Activated naive CD8-positive, alpha-beta T cell treated with anti-CD3 and anti-CD28 coated beads, Interleukin-2, amount 50 U/mL, for 24 hours (primary cell): ENCODE data around the gene SELENOM.
"Not testable (repeated sequence)": the region's sequence is repeated elsewhere in the genome, so short reads cannot be mapped to it uniquely, and the experiment has no call there.

ENCODE experiments used
- ATAC-seq: fragments of 150-1000 bp; cut with Tn5 transposase; one replicate; pipeline ENCODE4 v1.10.0; 2021
- DNase-seq: peaks from one replicate; pipeline ENCODE4 v3.0.0; 2021
- H3K27ac Mint-ChIP-seq: one replicate; pipeline ENCODE4 v1.8.0; 2021; ENCODE audit warnings: mild to moderate bottlenecking, mixed read lengths
- H3K27me3 Mint-ChIP-seq: one replicate; pipeline ENCODE4 v1.8.0; 2021; ENCODE audit warnings: mixed read lengths
- H3K36me3 Mint-ChIP-seq: one replicate; pipeline ENCODE4 v1.8.0; 2021; ENCODE audit warnings: low read depth, mixed read lengths
- H3K4me1 Mint-ChIP-seq: one replicate; pipeline ENCODE4 v1.8.0; 2021; ENCODE audit warnings: mixed read lengths
- H3K4me3 Mint-ChIP-seq: one replicate; pipeline ENCODE4 v1.8.0; 2021; ENCODE audit warnings: mild to moderate bottlenecking, moderate library complexity, mixed read lengths
- H3K9me3 Mint-ChIP-seq: one replicate; pipeline ENCODE4 v1.8.0; 2021; ENCODE audit warnings: mixed read lengths

SELENOM gene

DNA sequence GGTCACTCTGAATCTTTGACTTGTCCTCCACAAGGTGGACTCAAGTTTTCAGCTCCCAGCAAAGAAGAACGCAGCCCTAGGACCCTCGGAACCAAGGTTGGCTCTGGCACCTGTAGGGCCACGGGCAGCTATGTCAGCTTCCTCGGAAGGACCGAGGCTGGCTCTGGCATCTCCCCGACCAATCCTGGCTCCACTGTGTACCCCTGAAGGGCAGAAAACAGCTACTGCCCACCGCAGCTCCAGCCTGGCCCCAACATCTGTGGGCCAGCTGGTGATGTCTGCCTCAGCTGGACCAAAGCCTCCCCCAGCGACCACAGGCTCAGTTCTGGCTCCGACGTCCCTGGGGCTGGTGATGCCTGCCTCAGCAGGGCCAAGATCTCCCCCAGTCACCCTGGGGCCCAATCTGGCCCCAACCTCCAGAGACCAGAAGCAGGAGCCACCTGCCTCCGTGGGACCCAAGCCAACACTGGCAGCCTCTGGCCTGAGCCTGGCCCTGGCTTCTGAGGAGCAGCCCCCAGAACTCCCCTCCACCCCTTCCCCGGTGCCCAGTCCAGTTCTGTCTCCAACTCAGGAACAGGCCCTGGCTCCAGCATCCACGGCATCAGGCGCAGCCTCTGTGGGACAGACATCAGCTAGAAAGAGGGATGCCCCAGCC, 17.6 kb upstream of the SELENOM start:
- no peaks in the 10 kb centered on the region for H3K4me1 Mint-ChIP-seq
- ATAC-seq (no peak), DNase-seq (no peak)
- H3K36me3 Mint-ChIP-seq, result no peaks in the 10 kb centered on the region
- H3K27me3 Mint-ChIP-seq, result no peaks in the 10 kb centered on the region
- H3K4me3 Mint-ChIP-seq, result no peak overlapping the region
- H3K9me3 Mint-ChIP-seq, result no peaks in the 10 kb centered on the region
- H3K27ac Mint-ChIP-seq, result no peak overlapping the region

DNA sequence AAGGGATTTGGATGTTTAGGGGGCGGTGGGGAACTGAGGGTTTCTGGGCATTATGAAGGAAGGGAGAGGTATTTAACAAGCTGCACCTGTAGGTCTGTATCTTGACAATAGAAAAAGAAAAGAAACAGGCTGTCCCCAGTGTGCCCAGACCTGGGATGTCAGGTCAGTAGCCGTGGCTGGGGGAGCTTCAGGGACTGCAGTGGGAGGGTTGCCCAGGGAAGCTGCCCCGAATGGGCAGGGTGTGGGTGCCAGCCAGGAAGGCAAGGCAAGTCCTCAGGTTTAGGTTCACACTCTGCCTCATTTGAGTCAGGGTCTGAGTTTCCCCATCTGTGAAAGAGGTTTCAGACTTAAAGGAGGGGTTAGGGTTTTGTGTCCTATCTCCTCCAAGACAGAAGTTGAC, 16.9 kb upstream of the SELENOM start:
- no peak overlapping the region for H3K27ac Mint-ChIP-seq
- H3K4me1 Mint-ChIP-seq, result no peaks in the 10 kb centered on the region
- DNase-seq (no peak), ATAC-seq (no peak)
- H3K36me3 Mint-ChIP-seq, result no peaks in the 10 kb centered on the region
- H3K9me3 Mint-ChIP-seq, result no peaks in the 10 kb centered on the region
- no peaks in the 10 kb centered on the region for H3K27me3 Mint-ChIP-seq
- H3K4me3 Mint-ChIP-seq, result no peak overlapping the region

DNA sequence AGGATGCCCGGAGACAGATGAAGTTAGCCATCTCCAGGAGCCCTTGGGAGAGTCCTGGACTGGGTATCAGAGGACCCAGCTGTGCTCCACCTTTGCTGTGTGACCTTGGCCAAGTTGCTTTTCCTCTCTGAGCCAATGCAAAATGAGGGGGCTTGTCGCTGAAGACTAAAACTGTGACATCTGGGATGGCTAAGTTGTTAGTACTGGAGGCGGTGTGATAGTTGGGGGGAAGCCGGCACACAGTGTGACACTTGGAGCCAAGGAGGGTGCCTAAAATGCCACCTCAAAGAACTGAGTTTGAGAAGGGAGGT, 15.9 kb upstream of the SELENOM start:
- Mint-ChIP-seq H3K4me1 (no peaks in the 10 kb centered on the region), H3K4me3 (no peak overlapping the region), H3K27ac (no peak overlapping the region), H3K9me3 (no peaks in the 10 kb centered on the region), H3K27me3 (no peaks in the 10 kb centered on the region), H3K36me3 (no peaks in the 10 kb centered on the region)
- ATAC-seq (no peak), DNase-seq (no peak)

DNA sequence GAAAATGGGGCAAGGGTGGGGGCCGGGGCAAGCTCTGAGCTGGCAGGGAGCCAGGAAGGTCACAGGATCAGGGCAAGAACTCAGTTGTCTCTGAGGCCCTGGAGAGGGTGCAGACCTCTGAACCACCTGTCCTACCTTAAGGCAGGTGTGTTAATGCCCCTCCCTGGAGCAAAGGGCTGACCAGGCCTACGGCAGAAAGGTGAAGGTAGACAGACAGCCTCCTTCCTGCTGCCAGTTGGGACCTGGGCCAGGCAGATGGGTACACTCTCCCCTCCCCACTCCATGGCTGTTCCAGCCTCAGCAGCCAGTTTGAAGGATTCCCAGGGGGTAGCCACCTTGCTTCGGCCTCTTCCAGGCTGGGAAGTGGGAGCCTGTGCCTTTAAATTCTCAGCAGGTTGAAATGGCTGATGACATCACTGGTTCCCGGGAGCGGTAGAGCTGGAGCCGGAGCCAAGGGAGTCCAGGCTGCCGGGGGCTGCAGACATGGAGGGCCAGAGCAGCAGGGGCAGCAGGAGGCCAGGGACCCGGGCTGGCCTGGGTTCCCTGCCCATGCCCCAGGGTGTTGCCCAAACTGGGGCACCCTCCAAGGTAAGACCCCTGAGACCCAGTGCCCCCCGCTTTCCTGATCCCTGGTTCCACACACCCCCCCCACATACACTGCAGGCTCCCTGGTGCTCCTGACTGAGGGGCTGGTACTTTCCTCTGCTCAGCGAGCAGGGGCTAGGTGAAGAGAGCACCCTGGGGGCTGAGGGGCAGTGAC, 15.3 kb upstream of the SELENOM start, which contains the start of gene INPP5J:
Gene INPP5J (plus strand): TSS at position 435 of the 760 bp plus-strand sequence. CDS start 49 bp downstream, at position 484.
- no peak within 1 kb of the TSS for H3K27ac Mint-ChIP-seq
- DNase-seq (no peak), ATAC-seq (no peak)
- no peak within 1 kb of the TSS for H3K4me3 Mint-ChIP-seq
- no peaks in the 10 kb centered on the region for H3K4me1 Mint-ChIP-seq
- H3K27me3 Mint-ChIP-seq, result no peaks in the 10 kb centered on the region
- no peaks in the 10 kb centered on the region for H3K9me3 Mint-ChIP-seq
- no peaks in the 10 kb centered on the region for H3K36me3 Mint-ChIP-seq

DNA sequence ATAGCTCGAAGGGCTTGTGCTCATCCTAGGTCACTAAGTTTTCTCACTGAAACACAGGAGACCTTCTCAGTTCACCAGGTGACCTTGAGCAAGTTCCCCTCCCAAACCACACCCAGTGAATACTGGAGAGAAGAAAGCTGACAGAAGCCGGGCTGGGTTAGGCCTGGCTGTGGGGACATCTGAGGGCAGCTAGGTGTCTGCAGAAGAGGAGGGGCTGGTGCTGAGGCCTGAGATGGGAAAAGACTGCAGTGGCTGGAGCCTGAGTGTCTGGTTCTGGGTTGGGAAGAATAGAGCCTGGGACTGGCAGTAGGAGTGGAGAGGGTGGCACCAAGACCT, 14.8 kb upstream of the SELENOM start:
- ATAC-seq (no peak), DNase-seq (no peak)
- no peak overlapping the region for H3K27ac Mint-ChIP-seq
- H3K36me3 Mint-ChIP-seq, result no peaks in the 10 kb centered on the region
- no peaks in the 10 kb centered on the region for H3K27me3 Mint-ChIP-seq
- H3K9me3 Mint-ChIP-seq, result no peaks in the 10 kb centered on the region
- no peak overlapping the region for H3K4me3 Mint-ChIP-seq
- no peaks in the 10 kb centered on the region for H3K4me1 Mint-ChIP-seq

DNA sequence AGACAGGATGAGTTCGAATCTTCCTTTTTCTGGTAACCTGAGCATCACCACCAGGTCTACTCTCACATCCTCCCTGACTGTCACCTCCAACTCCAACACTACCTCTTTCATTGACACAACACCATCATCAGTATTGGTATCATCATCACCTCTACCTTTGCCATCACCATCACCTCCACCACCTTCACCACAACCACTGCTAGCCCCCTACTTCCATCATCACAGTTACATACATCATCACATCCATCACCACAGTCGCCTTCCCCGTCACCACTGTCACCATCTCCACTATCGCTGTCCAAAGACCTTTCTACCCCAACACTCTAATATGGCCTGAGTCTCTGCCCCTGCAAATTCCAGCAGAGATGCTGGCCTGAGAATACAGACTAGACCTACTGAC, 14.0 kb upstream of the SELENOM start:
- Mint-ChIP-seq H3K27me3 (no peaks in the 10 kb centered on the region), H3K4me1 (no peaks in the 10 kb centered on the region), H3K36me3 (no peaks in the 10 kb centered on the region), H3K9me3 (no peaks in the 10 kb centered on the region), H3K27ac (peak overlapping the region; percentile 13), H3K4me3 (no peak overlapping the region)
- no peak for ATAC-seq
- DNase-seq, result no peak

DNA sequence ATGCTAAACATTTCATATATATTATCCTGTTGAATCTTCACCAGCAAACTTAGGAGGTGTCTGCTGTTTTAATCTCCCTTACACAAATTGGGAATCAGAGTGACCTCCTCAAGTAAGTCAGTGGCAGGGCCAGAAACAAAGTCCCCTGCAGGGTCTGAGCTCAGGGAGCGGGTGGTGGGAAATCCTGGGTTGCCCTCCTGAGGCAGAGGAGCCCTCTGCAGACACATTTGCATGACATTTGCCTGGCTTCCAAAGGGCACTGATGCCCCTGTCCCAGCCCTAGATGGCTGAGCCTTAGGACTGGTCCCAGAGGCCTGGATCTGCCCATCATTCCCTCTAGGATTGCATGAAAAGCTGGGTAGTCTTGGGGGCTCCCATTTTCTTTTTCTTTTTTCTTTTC, 13.3 kb upstream of the SELENOM start:
- Mint-ChIP-seq H3K36me3 (no peaks in the 10 kb centered on the region), H3K9me3 (no peaks in the 10 kb centered on the region), H3K4me1 (no peaks in the 10 kb centered on the region), H3K27ac (no peak overlapping the region), H3K4me3 (no peak overlapping the region), H3K27me3 (no peaks in the 10 kb centered on the region)
- DNase-seq (no peak), ATAC-seq (no peak)

DNA sequence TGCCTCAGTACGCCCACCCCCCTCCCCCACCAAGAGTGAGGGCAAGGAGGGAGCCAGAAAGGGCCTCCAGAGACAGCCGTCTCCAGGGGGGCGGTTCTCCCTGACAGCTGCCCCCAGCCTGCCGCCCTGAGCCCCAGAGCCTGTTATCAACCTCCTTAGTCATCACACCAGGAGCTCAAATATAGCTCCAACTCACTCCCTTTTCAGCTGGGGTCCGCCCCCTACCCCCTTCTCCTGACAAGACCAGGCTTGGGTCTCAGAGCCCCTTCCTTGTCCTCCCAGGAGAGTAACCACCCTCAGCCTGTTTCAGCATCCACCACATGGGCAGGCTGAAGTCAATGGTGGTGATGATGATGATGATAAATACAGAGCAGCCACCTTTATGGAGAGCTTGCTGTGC, 12.9 kb upstream of the SELENOM start:
- DNase-seq (no peak), ATAC-seq (no peak)
- Mint-ChIP-seq H3K9me3 (no peaks in the 10 kb centered on the region), H3K4me1 (no peaks in the 10 kb centered on the region), H3K4me3 (no peak overlapping the region), H3K27ac (no peak overlapping the region), H3K27me3 (no peaks in the 10 kb centered on the region), H3K36me3 (no peaks in the 10 kb centered on the region)

DNA sequence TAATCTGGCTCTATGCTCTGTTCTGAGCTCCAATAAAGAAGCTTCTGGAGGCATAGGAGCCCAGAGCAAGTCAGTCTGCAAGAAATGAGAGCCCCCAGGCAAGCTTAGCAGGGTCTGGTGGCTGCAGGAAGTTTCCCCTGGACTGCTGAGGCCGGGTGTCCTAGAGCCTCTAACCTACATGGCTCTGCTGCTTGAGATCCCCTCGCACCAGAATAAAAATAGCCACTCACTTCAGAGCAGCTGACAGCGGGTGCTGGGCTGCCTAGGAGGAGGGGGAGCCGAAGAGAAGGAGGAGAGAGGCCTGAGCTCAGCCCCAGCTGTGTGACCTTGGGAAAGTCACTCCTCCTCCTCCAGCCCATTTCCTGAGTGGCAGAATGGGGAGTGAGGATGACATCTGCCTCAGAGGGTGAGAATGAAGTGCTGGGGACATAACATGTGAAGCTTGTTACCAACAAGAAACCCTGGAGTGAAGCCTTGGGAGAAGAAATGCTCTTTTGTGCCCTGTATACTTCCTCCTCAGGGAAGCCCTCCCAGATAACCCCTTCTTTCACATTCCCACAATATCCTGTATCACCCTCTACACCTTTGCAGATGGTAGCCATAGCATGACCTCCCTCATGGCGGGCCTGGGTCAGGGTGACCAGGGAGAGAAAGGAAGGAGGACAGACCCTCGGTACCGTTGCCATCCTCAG, 11.8 kb upstream of the SELENOM start:
- H3K27ac Mint-ChIP-seq, result no peak overlapping the region
- no peaks in the 10 kb centered on the region for H3K36me3 Mint-ChIP-seq
- ATAC-seq, result no peak
- no peak overlapping the region for H3K4me3 Mint-ChIP-seq
- DNase-seq, result no peak
- no peaks in the 10 kb centered on the region for H3K4me1 Mint-ChIP-seq
- no peaks in the 10 kb centered on the region for H3K9me3 Mint-ChIP-seq
- no peaks in the 10 kb centered on the region for H3K27me3 Mint-ChIP-seq

DNA sequence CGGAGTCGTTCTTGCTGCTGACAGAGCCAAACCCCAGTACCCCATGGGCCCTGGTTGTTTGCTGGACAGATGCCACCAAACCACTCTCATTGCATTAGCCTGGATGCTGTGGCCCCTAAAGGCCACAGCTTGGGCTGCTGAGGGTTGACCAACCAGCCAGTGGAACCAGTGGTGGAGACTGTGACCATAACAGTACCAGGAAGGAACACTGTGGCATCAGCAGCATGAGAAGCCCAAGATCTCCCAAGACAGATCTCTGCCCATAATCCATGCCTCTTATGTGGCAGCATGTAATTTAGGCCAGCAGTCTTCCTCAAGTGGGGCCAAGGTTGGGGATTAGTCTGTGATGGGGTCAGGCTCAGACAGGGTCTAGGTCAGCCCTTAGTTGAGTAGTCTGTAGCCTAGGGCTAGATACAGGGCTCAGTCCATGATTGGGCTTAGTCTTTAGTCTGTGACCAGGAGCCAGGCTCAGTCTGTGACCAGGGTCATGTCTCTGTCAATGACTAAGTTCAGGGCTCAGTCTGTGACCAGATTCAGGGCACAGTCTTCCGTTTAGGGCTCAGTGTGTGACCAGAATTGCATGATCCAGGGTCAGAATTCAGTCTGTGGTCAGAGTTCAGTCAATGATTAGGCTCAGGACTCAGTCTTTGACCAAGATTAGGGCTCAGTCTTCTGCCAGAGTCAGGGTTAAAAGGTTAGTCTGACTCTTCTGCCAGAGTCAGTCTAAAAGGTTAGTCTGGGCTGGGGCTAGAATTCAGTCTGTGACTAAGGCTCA, 10.9 kb upstream of the SELENOM start:
- ATAC-seq, result peak; percentile 33
- H3K36me3 Mint-ChIP-seq, result no peaks in the 10 kb centered on the region
- no peak overlapping the region for H3K27ac Mint-ChIP-seq
- H3K4me3 Mint-ChIP-seq, result no peak overlapping the region
- H3K9me3 Mint-ChIP-seq, result no peaks in the 10 kb centered on the region
- no peak for DNase-seq
- no peaks in the 10 kb centered on the region for H3K27me3 Mint-ChIP-seq
- H3K4me1 Mint-ChIP-seq, result no peaks in the 10 kb centered on the region

DNA sequence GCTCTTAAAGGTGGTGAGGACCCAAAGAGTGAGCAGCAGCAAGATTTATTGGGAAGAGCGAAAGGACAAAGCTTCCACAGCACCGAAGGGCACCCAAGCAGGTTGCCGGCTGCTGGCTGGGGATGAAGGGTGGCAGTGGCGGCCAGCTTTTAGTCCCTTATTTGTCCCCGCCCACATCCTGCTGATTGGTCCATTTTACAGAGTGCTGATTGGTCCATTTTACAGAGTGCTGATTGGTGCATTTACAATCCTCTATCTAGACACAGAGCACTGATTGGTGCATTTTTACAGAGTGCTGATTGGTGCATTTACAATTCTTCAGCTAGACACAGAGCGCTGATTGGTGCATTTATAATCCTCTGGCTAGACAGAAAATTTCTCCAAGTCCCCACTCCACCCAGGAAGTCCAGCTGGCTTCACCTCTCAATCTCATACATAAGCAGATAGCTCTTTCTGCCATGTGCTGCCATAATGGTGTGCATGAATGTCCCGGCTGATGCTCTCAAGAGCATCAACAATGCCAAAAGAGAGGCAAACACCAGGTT, 5.3 kb upstream of the SELENOM start:
- ATAC-seq, H3K27me3 Mint-ChIP-seq, H3K9me3 Mint-ChIP-seq, H3K4me3 Mint-ChIP-seq, H3K4me1 Mint-ChIP-seq, DNase-seq, H3K36me3 Mint-ChIP-seq, H3K27ac Mint-ChIP-seq: not testable (repeated sequence)

DNA sequence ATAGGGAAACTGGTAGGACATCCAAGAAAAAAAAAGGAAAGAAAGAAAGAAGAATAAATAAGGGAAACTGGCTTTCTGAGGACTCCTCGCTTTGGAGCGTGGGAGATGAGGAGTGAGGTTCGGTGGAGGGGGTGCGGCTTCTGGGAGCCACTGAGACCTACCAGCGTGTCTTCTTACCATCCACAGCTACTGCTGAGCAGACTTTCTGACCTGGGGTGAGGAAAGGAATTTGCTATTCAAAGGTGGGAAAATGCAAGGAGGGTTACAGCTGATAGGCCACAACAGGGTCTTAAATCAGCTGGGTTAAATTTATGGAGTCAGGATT, 488 bp upstream of the SELENOM start:
- Mint-ChIP-seq H3K27ac (peak overlapping the region; percentile 57), H3K9me3 (no peaks in the 10 kb centered on the region), H3K27me3 (peaks cover 2% of the 10 kb centered on the region), H3K36me3 (no peaks in the 10 kb centered on the region), H3K4me1 (peaks cover 16% of the 10 kb centered on the region), H3K4me3 (peak overlapping the region; percentile 90)
- ATAC-seq (peak; percentile 18), DNase-seq (no peak)

DNA sequence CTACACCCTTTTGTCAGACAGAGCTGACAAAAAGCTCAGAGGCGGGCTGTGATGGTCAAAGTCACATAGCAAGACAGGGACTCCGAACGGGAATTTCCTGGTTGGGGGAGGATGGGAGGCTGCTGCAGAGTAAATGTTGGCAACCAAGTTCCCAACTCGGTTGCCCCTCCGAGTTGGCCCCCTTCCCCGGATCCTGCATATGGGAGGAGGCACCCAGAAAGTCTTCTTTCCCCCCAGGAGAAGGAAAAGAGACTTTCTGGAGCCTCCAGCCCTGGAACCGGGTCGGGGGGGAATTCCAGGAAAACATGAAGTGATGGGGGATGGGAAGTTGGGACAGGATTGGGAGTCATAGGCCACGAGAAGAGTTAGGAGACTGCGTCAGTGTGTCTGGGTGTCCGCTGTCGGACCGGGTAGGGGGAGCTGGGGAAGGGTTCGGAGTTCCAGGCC, 614 bp downstream of the SELENOM start:
- H3K4me1 Mint-ChIP-seq, result peaks cover 18% of the 10 kb centered on the region
- H3K4me3 Mint-ChIP-seq, result peak overlapping the region; percentile 90
- no peaks in the 10 kb centered on the region for H3K9me3 Mint-ChIP-seq
- H3K27ac Mint-ChIP-seq, result no peak overlapping the region
- H3K27me3 Mint-ChIP-seq, result peaks cover 2% of the 10 kb centered on the region
- ATAC-seq (no peak), DNase-seq (no peak)
- no peaks in the 10 kb centered on the region for H3K36me3 Mint-ChIP-seq

DNA sequence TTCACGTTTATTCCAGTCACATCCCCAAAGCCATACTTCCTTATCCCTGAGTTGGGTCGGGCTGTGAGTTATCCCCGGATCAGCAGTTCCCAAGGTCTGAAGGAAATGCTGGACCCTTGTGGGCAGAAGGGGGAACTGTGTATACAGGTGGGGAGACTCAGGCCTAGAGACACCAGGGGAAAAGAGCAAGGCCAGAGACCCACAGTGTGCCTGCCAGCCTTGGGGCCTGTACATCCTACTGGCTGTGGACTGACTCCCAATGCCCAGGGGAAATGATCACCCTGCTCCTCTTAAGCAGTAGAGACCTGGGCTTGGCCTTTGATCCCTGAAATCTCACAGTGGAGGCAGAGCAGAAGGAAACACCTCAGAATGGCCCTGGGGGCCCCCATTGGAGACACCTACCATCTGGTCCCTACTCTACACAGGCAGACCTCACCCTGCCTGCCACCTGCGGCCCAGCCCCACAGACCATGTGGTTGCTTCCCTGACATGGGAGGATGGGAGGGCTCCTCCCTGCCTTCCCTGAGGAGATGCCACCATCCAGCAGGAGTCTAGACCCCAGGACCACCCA, 1.3 kb downstream of the SELENOM start:
- Mint-ChIP-seq H3K4me3 (peak overlapping the region; percentile 90), H3K9me3 (no peaks in the 10 kb centered on the region), H3K36me3 (no peaks in the 10 kb centered on the region), H3K27ac (no peak overlapping the region), H3K27me3 (peaks cover 2% of the 10 kb centered on the region), H3K4me1 (peaks cover 19% of the 10 kb centered on the region)
- DNase-seq (no peak), ATAC-seq (no peak)
